Measurements from ENCODE around the gene AHR. TPM values are rescaled to one million over a fixed set of nuclear protein-coding genes. Genes with fewer than 3 reads are reported as not detected.

AHR gene
- total RNA-seq, 1 donor from 2014 or later = 59.1 TPM

DNA sequence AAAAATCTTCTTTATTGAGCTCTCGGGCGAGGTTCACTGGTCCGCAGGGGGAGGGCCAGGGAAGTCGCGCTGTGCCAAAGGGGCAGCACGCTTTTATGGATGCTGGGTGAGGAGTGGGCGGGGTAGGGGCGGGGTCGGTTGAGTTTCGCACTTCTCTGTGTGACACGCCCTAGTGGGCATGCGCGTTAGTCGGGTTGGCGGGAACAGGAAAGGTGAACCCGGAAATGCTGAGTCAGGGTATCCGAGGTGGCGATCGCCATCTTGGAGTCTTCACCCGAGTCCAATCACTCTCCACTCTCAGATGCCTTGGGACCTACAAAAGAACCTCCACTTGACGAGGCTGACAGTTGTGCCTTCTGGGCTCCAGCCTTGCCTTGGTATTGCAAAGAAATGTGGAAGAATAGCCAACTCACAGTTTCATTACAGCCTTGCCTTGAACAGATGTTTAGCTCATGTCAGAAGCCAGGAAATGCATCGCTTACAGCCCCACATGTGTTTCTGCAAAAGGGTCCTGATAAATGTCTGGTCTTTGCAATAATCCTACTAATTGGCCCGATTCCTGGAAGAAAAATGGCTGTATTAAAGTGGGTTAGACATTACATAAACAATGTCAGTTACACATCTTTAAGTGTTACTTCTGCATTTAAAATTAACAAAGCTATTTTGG, 64.1 kb downstream of the AHR start:
- no peak for TF ChIP-seq CTCF (conservative IDR thresholded peaks at IDR 0.05; ENCODE audit: low read depth, low read length)
- no peak overlapping the region for H3K4me3 ChIP-seq (ENCODE audit: low read depth, low read length)
- no peak for DNase-seq (ENCODE audit: low read depth)

DNA sequence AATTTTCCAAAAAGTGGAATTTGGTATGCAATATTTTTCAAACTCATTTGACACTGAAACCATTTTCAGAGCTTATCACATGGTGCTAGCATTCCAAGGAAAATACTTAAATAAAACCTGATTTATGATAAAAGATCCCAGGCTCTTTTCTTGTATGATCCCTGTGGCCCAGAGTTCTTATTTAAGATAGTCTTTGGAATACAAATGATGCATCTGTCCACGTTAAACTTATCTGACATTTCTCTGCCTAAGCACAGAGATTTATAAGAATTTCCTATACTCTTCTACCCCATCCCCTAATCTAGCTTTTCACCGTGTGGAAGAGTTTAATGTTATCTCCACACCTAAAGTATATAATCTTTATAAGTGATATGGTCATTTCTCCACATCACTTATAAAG, 66.2 kb downstream of the AHR start:
- H3K4me3 ChIP-seq (ENCODE audit: low read depth, low read length) = no peak overlapping the region
- no peak for DNase-seq (ENCODE audit: low read depth)
- no peak for TF ChIP-seq CTCF (conservative IDR thresholded peaks at IDR 0.05; ENCODE audit: low read depth, low read length)

GRCh38 chr7:17365775-17366174, 67.3 kb downstream of the AHR start:
- TF ChIP-seq CTCF (conservative IDR thresholded peaks at IDR 0.05; ENCODE audit: low read depth, low read length) = no peak
- no peak overlapping the region for H3K4me3 ChIP-seq (ENCODE audit: low read depth, low read length)
- no peak for DNase-seq (ENCODE audit: low read depth)

DNA sequence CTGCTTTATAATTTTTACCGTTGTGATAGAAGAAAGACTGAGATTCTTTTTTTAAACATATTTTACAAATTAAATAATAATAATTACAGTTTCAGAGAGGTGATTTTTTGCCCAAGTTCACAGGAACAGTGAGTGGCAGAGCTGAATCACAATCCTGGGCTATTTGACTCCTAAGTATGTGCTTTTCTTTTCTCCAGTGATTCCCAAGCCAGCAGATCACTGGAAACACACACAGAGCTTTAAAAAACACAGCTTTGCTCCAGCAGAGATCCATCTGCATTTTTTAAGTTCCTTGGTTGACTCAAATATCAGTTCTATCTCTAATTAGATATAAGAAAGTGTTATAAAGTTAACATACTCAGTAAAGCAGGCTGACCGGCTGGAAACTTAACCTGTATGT, 69.0 kb downstream of the AHR start:
- TF ChIP-seq CTCF (conservative IDR thresholded peaks at IDR 0.05; ENCODE audit: low read depth, low read length) = no peak
- H3K4me3 ChIP-seq (ENCODE audit: low read depth, low read length) = no peak overlapping the region
- no peak for DNase-seq (ENCODE audit: low read depth)

DNA sequence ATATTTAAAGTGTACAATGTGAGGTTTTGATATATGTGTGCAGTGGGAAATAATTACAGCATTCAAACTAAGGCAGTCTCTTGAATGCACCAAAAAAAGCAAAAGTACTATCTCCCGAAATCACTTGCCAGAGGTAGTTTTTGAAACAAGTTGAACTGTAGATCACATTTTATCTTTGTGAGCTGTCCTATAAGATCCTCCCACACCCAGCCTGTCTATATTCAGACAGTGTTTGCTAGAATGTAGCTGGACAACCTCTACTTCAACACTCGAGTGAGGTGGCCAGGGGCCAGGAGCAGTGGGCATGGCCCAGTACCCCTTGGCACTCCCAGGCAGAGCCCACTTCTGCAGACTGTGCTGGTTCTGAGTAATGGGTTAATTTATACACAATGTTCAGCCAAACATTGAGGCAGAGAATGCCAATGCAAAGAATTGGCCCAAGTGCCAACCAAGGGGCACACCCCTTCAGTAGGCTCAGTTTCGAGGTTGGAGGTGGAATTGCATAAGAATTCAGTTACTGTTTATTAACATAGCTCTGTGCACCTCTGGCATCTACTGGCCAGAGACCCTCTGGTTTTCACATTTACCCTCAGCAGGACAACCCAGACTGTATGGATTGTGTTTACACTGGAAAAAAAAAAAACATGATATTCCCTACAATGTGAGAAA, 70.5 kb downstream of the AHR start:
- no peak for DNase-seq (ENCODE audit: low read depth)
- no peak overlapping the region for H3K4me3 ChIP-seq (ENCODE audit: low read depth, low read length)
- no peak for TF ChIP-seq CTCF (conservative IDR thresholded peaks at IDR 0.05; ENCODE audit: low read depth, low read length)

- no peak for TF ChIP-seq CTCF (conservative IDR thresholded peaks at IDR 0.05; ENCODE audit: low read depth, low read length)
- no peak for DNase-seq (ENCODE audit: low read depth)
- H3K4me3 ChIP-seq (ENCODE audit: low read depth, low read length) = no peak overlapping the region
Measured at GRCh38 chr7:17369691-17370426, 71.4 kb downstream of the AHR start.
